RPMI7951 (cell line): Measurements from ENCODE around the gene SLC12A7. TPM values are rescaled to one million over a fixed set of nuclear protein-coding genes. Genes with fewer than 3 reads are reported as not detected.
A peak's percentile ranks its signal among the peaks of the same experiment; 100 is the strongest.

Experiments
- DNase-seq: peaks from one replicate; pipeline ENCODE4 v3.0.0-alpha.2; 2012; ENCODE audit warnings: low read depth
- total RNA-seq: library from RNA; depleted of rRNA; stranded (reverse); fragments of >200 nt; shearing (Covaris generic); gene quantifications from 2 replicates; pipeline ENCODE4 v1.2.3, GENCODE V29; 2014

The SLC12A7 gene
- total RNA-seq, 1 experiment from 2014 or later, result 1.4 TPM

DNA sequence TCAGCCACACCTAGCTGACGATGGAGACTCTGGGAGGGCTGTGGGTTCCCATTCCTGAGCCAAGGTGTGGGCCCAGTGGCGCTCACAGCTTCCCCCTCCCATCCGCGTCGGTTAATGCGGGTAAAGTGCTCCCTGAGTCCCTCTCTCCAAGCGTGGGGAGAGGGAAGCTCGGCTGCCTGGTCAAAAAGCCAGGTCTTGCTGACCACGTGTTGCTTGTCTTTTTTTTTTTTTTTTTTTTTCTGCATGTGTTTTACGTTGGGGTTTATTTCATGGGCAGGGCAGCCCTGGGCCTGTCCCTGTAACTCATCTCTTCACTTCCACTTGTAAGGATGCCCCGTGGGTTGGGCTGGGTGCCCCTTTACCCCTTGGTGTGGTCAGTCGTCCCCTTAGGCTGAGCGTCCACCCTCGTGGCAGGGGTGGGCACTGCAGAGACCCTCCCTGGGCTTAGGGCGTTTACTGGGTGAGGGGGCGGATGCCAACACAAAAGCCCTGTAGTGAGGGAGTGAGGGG is 91.4 kb downstream of the SLC12A7 start:
- DNase-seq, result no peak

DNA sequence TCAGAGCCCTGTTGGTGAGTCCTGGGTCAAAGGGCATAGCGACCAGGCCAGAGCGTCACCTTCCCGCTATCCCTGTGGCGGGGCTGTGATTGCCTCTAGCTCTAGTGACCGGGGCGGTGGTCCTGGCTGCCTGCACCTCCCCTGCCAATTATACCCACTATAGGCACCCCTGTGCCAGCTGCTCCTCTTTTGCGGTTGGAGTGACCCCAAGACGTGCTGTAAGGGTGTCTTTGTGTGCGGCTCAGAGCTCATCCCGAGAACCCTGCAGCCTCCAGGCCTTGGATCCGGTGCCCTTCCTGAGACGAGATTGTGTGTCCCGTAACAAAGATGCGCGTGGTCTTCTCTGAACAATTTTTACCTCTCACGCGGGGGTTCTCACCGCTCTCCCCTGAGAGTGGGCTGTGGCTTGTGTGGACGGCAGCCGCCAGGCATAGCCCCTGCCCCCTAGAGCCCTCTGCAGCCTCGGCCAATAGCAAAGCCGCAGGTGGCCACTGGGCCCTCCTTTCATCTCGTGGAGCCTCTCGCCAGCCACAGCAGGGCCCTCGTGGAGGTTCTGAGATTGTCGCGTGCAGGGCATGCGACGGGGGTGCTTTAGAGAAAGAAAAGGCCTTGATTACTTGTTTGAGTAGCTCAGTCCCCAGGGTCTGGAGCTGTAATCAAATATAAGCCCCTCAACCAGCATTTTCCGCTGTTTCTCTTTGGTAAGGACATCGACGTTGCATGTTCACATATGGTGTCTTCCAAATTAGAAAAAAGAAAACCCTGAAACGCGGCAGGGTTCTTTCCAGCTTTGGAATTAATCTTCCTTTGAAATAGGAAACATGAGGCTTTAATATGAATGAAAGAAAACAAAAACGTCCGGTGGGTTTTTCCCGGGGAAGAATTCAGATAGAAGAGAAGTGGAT is 92.6 kb downstream of the SLC12A7 start:
- no peak for DNase-seq

DNA sequence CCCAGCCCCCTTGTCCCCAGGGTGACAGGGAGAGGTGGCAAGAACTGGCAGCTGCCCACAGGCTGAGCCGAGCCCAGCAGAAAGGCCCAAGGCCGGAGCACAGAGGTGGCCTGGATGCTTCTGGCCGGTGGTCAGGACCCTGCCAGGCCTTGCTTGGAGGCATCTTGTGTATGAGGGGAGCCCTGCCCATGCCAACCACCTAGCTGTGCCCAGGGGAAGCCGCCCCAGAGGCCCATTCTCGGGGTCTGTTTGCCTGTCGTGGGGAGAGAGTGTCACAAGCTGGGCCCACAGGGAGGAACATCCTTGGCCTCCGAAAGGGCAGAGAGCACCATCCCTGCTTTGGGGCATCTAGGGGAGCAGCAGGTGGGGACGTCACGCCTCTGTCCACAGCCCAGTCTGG is 93.3 kb downstream of the SLC12A7 start:
- no peak for DNase-seq

DNA sequence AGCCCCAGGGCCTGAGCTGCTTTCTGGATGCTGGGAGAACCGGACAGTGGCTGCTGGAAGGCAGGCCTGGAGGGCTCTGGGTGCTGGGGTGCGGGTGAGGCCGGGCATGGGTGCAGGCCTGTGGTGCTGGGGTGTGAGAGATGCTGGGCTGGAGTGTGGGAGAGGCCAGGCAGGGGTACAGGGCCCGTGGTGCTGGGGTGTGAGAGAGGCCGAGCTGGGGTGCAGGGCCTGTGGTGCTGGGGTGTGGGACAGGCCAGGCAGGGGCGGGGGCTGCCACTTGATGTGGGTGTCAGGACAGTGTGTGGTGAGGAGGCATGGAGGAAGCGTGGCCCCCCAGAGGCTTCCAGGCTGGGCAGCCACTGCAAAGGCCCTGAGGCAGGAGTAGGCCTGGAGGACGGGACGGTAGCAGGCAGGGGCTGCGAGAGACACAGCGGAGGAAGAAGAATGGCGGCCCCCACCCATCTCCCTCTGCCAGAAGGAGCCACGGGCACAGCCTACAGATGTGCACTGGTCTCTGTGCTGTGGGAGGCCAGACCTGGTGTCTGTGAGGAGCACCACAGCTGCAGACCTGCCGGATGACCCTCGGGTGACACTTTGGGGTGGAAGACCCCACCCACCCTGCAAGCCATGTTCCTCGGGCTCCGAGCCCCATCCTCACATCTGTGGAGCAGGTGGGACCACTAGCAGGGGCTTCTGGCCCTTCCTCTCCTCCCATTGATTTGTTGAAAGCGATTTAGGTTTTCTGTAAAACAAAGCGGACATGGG is 94.0 kb downstream of the SLC12A7 start:
- no peak for DNase-seq

DNA sequence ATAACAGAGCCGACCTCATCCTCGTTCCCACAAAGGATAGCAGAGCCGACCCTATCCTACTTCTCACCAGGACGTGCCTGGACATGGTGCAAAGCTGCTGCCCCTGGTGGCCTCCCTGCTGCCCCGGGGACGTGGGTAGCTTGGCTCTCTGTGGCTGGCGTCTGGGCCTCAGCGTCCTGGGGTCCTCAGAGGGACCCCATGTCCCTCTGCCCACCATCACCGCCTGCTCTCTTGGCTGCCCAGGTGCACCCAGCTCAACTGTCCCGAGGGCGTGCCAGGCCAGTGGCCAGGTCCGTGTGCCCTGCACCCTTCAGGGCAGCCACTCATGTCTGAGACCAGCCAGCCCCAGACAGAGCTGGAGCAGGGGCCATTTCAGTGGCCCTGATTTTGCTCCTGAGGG is 94.8 kb downstream of the SLC12A7 start:
- DNase-seq, result no peak

DNA sequence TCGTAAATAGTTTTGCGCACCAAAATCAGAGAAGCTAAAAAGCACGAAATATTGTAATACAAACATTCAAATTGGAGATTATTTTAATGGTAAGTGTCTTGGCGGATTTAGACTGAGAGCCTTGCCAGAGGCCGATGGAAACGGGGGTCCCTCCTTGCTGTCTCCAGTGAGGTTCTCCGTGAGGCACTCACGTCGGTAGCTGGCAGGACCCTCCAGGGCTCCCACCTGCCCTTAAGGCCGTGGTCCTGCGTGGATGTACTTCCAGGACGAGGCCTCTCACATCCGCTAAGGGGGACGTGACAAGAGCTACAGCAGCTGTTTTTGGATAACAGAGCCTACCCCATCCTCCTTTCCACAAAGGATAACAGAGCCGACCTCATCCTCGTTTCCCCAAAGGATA is 95.4 kb downstream of the SLC12A7 start:
- no peak for DNase-seq

DNA sequence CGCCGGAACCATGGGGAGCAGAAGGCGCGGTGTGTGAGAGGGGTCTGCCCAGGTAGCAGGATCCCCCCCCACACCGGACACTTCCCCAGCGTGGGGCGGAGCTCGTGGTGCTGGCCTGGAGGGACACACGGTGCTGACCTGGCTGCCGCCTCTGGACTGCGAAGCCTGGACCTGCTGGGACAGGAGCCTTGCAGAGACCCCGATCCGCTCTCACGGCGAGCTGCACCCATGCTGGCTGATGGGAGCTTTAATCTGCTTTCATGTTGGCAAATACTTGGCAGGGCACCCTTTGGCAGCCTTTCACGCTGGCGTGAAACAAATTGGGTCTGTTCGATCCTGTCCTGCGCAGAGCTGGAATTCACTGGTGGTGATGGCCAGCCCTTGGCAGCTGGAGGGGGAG is 95.8 kb downstream of the SLC12A7 start:
- no peak for DNase-seq

DNA sequence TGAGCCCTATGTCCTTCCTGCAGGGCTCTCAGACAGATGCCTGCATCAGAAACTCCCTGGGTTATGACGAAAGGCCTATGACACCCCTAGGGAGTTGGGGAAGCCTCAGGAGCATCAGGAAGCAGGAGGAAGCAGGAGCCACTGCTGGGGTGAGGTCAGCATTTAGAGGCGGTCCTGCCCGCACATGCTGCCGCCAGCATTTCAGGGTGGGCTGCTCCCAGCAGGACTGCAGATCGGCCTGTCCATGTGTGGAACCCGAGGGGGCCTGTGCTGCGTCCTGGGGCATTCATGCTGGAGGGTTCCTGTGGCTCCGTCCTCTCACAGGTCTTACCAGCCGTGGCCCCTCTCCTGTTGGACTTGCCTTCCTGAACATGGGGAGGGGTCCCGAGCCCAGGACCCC is 96.4 kb downstream of the SLC12A7 start:
- no peak for DNase-seq

DNA sequence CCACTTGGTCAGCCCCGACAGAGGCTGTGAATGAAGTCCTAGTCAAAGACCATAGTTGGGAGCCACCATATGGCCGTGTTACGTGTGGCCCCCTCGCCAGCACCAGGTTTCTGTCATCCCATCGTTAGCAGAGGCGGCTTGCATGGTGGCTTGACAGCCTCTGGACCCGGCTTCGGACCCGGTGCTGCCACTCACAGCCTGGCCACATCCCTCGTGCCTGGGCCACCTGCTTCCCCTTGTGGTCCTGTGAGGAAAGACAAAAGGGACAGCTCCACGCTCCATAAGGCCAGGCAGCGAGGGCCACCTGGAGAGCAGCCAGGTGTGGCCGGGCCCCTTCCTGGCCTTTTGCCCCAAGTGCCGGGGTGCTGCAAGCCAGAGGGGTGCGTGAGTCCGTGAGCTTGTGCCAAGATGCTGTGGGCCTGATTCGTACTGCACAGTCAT is 97.1 kb downstream of the SLC12A7 start:
- DNase-seq, result no peak

DNA sequence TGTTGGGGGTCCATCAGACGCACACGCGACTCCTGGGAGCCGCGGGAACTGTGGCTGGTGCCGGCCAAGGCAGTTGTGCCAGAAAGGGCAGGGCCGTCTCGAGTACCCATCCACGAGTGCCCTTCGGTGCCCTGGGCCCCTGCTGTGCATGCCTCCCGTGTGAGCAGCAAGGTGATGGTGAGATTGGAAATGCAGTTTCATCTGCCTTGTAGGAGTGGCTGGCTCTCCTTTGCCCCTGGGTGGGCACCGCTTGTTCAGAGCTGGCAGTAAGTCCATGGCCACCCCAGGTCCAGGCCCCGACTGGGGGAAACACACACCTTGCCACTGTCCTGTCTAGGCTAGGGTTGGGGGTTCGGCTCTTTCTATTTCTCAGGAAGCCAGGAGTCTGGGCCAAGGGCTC is 97.5 kb downstream of the SLC12A7 start:
- no peak for DNase-seq

DNA sequence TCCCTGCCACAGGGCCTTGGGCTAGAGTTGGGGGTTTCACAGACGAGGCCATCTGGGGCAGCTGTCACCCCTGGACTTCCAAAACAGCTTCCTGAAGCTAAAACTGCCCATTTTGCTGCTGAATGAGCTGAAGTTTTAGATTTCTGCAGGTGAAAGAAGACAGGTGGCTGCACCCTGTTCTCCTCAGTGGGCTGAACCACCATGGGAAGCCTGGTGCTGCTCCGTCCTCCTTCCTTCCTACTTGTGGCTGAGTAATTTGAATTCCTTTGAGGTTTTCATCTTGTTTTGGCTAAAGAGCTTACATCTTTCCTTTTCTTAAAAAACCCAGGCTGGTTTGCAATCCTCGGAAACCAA is 97.9 kb downstream of the SLC12A7 start:
- DNase-seq, result no peak

DNA sequence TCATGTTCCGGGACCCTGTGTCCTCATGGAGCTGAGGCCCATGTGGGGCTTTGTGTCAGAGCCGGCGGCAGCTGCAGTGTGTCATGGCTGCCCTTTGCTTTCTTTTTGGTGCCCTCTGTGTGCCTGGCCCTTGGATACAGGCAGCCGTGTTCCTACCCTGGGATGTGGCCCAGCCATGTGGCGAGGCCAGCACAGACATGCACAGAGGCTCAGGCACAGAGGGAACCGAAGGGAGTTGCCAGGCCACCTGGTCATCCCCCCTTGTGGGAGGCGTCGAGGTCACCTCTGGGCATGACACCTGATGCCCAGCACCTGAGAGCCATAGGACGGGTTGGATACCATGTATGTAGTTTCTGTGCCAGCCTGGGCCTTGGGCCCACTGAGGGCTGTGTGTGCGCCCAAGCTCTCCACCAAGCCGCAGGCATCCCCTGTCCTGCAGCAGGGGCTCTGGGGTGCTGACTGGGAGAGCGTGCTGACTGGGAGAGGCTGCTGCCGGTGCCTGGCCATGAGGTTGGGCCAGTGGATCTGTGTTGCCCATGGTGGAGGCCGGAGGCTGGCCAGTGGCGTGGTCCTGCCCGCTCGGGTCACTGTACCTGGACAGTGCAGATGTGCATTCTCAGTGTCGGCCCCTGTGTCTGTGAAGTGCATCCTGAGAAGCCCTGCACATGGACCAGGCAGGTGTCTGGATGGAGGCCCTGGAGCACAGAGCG is 98.5 kb downstream of the SLC12A7 start:
- peak; percentile 51 for DNase-seq

DNA sequence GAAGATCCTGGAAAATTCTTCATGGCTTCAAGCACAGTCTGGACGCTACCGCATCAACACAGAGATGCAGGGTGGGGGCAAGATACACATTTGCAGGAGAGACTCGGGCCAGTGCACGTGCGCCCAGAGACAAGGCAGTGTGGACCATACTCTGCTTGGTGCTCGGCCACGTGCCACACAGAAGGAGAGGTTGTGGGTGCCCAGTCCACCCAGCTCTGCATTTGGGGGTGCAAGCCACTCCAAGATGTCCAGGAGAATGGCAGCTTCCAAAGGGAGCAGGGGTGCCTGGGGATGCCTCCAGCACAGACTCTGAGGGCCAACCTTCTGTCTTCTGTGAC is 99.0 kb downstream of the SLC12A7 start:
- DNase-seq, result no peak

DNA sequence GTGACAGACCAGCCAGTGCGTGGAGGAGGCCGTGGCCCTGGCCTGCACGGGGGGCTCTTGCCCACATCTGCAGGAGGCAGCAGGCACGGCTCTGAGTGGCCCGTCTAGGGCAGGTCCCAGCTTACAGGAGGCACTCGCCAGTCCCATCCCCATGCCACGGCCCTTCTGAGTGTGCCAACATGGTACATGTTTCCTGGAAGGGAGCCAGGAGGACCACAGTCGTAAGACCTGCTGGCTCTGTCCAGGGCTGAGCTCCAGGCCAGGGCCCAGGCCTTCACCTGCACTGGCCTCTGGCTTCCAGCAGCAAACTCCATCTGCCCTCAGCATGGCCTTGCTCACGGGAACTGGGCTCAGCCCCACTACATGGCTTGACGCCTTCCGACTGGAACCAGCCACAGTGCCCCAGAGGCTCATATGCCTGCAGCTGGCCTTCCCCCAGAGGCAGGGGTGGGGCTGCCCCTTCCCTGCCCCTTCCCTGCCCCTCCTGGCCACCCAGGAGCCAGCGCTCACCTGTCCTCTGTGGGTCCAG is 99.5 kb downstream of the SLC12A7 start:
- DNase-seq, result no peak

DNA sequence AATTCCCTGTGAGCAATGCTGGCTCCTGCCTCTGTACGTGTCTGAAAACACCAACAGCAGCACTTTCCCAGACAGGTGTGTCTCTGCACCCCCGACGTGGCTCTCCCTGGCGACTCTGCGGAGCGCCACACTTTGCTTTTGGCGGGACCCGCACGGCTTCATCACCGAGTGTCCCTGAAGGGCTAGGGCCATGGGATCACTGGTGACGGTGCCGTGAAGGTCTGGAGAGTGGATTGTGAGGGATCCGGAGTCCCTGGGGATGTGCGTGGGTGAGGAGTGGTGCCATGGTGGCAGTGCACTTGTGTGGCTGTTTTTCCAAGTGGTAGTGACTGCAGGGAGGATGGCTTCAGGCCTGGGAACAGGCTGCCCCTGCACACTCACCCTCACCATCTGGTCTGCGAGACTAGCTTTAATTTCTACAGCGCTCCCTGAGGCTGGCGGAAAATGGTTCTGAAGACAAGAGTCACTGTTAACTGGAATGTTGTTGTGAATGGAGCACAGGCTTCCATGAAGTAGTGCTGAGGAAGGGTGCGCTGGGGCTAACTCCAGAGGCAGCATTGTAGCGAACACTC is 100.0 kb downstream of the SLC12A7 start:
- no peak for DNase-seq

DNA sequence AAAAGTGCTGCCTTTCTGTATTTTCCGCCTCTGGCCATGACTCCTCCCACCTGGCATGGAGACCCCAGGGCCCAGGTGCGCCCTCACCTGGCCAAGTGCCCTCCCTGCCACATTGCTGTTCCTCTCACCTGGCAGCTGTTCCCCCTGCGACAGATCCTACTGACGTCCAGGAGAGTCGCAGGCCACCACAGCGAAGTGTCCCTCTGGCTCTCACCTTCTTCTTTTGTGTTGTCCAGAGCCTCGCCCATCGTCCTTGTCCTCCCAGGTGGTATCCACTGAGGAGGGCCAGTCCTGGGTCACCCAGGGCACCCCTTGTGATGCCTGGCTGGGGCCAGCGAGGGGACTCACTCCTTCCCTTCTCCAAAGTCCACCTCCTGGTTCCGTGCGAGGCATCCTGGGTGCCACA is 100.6 kb downstream of the SLC12A7 start:
- DNase-seq, result no peak

DNA sequence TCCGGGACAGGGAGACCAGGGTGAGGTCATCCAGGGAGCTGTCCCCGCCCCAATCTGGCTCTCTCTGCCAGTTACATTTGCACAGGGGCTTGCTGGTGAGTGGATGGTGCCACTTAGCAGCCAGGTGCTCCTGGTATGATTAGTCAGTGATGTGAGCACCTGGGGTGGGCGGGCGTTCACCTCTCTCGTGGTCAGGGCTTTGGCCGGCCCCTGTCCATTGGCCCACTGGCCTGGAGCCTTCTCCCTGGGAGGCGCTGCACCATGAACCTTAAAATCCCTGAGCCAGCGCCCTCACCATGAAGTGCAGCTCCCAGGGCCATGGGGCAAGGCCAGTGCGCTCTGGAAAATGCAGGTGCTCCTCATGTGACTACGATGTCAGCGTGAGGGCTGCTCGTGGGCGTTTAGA is 101.2 kb downstream of the SLC12A7 start:
- DNase-seq, result no peak

DNA sequence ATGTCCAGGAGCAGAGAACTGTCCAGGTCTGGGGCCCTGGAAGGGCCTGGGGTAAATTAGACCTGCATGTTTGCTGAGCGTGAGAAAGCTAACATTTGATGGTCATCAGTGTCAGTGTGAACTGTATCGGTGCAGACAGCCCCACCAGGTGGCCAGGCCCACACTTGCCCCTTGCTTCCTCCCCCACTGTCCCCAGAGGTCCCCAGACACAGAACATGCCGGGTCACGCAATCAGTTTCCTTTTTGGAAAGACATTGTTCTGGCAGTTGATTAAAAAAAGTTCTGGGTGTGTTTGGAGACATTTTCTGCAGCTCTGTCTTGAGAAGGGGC is 101.7 kb downstream of the SLC12A7 start:
- no peak for DNase-seq

DNA sequence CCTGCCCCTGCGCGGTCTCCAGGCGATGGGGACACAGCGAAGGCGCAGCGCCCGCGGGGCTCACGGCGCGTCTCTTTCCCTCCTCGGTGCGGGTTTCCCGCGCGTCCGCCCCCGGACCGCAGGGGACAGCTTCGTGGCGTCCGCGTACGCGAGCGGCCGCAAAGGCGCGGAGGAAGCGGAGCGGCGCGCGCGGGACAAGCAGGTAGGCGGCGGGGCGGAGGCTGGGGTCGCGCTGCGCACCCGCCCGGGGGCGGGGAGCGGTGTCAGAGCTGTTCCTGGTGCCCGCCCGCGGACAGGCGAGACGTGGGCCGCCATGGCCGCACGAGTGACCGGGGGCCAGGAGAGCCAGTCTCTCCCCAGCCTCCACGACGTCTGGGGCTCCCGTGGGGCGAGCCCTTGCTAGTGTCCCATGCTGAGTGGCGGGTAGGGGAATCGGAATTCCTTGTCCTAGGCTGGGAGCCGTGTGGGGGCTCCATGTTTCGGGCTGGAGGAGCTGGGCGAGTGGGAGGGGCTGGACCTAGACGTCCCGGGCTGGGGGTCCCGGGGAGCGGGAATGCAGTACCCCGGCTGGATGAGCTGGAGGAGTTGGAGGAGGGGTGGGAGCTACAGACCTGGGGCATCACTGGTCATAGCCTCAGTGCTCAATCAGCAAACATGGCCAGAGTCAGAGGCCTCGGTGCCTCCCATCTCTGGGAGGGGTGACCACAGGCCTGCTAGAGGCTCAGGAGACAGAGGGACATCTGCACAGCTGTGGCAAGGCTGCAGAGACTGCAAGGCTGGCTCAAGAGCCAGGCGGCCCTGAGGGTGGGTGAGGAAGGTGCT is 102.3 kb downstream of the SLC12A7 start:
- peak; percentile 55 for DNase-seq

DNA sequence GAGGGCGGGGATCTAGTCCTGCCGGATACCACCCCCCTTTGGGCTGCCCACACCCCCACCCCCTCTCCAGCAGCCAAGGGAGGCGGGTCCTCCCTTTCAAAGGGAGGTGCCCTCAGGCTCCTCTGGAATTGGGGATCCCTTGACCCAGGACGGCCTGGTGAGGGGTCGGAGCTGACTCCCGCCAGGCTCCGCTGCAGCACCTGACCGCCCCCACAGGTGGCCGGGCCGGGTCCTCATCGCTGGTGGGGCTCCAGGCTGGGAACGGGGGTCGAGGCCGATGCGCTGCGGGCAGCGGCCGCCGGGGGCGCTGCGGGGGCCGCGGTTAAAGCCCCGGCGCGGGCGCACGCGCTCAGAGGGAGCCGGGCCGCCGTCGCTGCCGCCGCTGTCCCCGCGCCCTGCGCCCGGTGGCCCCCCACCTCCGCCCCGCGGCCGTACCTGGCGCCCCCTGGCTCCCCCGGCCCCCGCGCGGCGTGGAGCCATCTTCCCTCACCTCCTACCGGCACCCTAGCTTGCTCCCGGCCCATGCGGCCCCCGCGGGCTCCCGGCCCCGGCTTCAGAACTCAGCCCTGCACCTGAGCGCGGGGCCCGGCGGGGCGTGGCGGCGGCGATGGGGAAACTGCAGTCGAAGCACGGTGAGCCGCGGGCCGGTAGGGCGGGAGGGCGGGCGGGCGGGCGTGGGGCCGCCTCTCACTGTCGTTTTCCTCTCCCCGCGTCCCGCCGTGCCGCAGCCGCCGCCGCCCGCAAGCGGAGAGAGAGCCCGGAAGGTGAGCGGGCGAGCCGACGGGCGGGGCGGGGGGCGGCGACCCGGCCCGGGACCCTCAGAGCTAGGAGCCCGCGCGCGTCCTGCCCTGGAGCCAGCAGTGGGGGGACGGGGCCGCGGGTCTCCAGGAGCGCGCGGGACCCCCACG is 103.2 kb downstream of the SLC12A7 start, which contains the start of gene NKD2:
TSS of gene NKD2 (plus strand) at position 352 of the 908 bp plus-strand sequence. CDS start at position 608, 256 bp downstream.
- DNase-seq, result peak; percentile 42
